ENCODE measurements around the gene DAPK2.
"Not testable (repeated sequence)": the region's sequence is repeated elsewhere in the genome, so short reads cannot be mapped to it uniquely, and the experiment has no call there.

Gene DAPK2

DNA sequence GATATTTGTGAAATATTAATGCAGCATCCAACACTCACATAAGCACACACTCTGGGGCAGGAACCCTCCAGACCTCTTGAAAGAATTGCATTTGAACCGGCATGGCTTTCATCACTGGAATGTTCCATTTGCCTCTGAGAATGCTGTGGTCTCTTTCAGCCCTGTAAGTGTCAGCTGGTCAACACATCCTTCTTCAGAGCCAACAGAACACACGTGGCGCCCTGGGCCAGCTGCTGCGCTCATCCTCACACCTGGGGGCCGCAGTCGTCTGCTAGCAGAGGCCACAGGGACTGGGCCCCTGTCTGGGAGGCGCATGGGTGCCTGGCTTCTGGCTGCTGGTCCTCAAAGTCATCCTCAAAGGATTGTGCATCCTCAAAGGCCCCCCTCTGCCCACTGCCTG is 141.2 kb downstream of the DAPK2 start:
- no peak overlapping the region for H3K27ac ChIP-seq
- TF ChIP-seq CTCF (IDR thresholded peaks at IDR 0.05) (no peak), ZFX (IDR thresholded peaks at IDR 0.05; ENCODE audit: borderline replicate concordance) (no peak)

DNA sequence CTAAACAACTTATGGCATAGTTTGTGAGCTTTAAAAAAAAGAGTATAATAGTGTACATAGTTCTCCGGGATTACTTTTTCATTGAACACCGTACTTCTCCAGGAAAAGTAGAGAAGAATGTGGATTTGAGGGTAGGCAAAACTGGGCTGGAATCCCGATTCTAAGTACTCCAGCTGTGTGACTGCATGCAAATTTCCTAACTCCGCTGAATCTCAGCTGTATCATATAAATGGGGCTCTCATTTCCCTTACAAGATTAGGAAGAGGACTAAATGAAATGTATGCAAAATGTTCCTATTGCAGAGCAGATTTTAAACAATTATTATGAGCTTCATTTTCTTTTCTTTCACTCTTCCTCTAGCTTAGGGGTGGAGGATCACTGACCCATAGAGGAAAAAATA is 142.2 kb downstream of the DAPK2 start:
- H3K27ac ChIP-seq: no peak overlapping the region
- TF ChIP-seq CTCF (IDR thresholded peaks at IDR 0.05) (no peak), ZFX (IDR thresholded peaks at IDR 0.05; ENCODE audit: borderline replicate concordance) (no peak)

- H3K27ac ChIP-seq: no peak overlapping the region
- TF ChIP-seq CTCF (IDR thresholded peaks at IDR 0.05): no peak
- TF ChIP-seq ZFX (IDR thresholded peaks at IDR 0.05; ENCODE audit: borderline replicate concordance): no peak
Observed at GRCh38 chr15:63902671-63903035, 143.6 kb downstream of the DAPK2 start.

GRCh38 chr15:63901912-63902670 is 144.2 kb downstream of the DAPK2 start:
- no peak overlapping the region for H3K27ac ChIP-seq
- TF ChIP-seq ZFX (IDR thresholded peaks at IDR 0.05; ENCODE audit: borderline replicate concordance) (no peak), CTCF (IDR thresholded peaks at IDR 0.05) (no peak)

- no peak overlapping the region for H3K27ac ChIP-seq
- TF ChIP-seq ZFX (IDR thresholded peaks at IDR 0.05; ENCODE audit: borderline replicate concordance) (no peak), CTCF (IDR thresholded peaks at IDR 0.05) (no peak)
Observed at GRCh38 chr15:63900306-63900705, 146.0 kb downstream of the DAPK2 start.

- not testable (repeated sequence) for H3K27ac ChIP-seq
Observed at GRCh38 chr15:63899606-63900005, 146.7 kb downstream of the DAPK2 start.

- TF ChIP-seq CTCF (IDR thresholded peaks at IDR 0.05) (no peak), ZFX (IDR thresholded peaks at IDR 0.05; ENCODE audit: borderline replicate concordance) (no peak)
- H3K27ac ChIP-seq: no peak overlapping the region
Observed at GRCh38 chr15:63899193-63899592, 147.1 kb downstream of the DAPK2 start.

Measured in 22Rv1 (cell line).